Loucy (cell line): Measurements from ENCODE around the gene UCP3.

Source experiments
- H2AFZ ChIP-seq: fragments of 200-600 bp; sonication (generic); 2 replicates; pipeline ENCODE4 v1.6.0; 2016; ENCODE audit warnings: antibody characterized with exemption, mild to moderate bottlenecking, low read length, moderate library complexity
- H3F3A ChIP-seq: fragments of 200-600 bp; 2 replicates; pipeline ENCODE4 v1.6.0; 2016; ENCODE audit warnings: antibody characterized with exemption, low read depth, mild to moderate bottlenecking
- H3K27me3 ChIP-seq: fragments of 200-600 bp; sonication (generic); 2 replicates; pipeline ENCODE4 v1.6.1; 2014; ENCODE audit warnings: low read length, mild to moderate bottlenecking; ENCODE audit not compliant: insufficient read depth, poor library complexity, severe bottlenecking
- H3K36me3 ChIP-seq: fragments of 200-600 bp; sonication (generic); 2 replicates; pipeline ENCODE4 v1.6.1; 2016; ENCODE audit warnings: low read length; ENCODE audit not compliant: insufficient read depth
- H3K4me1 ChIP-seq: fragments of 200-600 bp; sonication (generic); 2 replicates; pipeline ENCODE4 v1.5.1; 2014; ENCODE audit warnings: low read length, mild to moderate bottlenecking; ENCODE audit not compliant: insufficient read depth, poor library complexity, severe bottlenecking
- H3K4me2 ChIP-seq: fragments of 200-600 bp; sonication (generic); 2 replicates; pipeline ENCODE4 v1.6.0; 2014; ENCODE audit warnings: antibody characterized with exemption, low read length, low read depth, mild to moderate bottlenecking; ENCODE audit not compliant: poor library complexity, severe bottlenecking
- H3K4me3 ChIP-seq: fragments of 200-600 bp; sonication (generic); 2 replicates; pipeline ENCODE4 v1.5.1; 2014; ENCODE audit warnings: low read length, mild to moderate bottlenecking, mixed read lengths; ENCODE audit not compliant: poor library complexity, severe bottlenecking
- H3K79me2 ChIP-seq: fragments of 200-600 bp; sonication (generic); 2 replicates; pipeline ENCODE4 v1.6.1; 2014; ENCODE audit warnings: low read length; ENCODE audit not compliant: insufficient read depth
- H3K9ac ChIP-seq: fragments of 200-600 bp; sonication (generic); 2 replicates; pipeline ENCODE4 v1.6.0; 2014; ENCODE audit warnings: mild to moderate bottlenecking, low read depth, low read length, moderate library complexity; ENCODE audit not compliant: poor library complexity, severe bottlenecking
- H3K9me2 ChIP-seq: fragments of 200-600 bp; sonication (generic); replicated peaks from 2 replicates; pipeline ENCODE4 v1.6.1; 2016; ENCODE audit warnings: low read depth, low read length, mixed read lengths
- H3K9me3 ChIP-seq: fragments of 200-600 bp; sonication (generic); 2 replicates; pipeline ENCODE4 v1.6.1; 2014; ENCODE audit warnings: mild to moderate bottlenecking, antibody characterized with exemption, low read length, low read depth; ENCODE audit not compliant: insufficient read depth
- H4K20me1 ChIP-seq: fragments of 200-600 bp; sonication (generic); 2 replicates; pipeline ENCODE4 v1.6.0; 2014; ENCODE audit warnings: antibody characterized with exemption, low read length, mild to moderate bottlenecking; ENCODE audit not compliant: insufficient read depth, poor library complexity, severe bottlenecking
- CTCF ChIP-seq: fragments of 200-600 bp; sonication (generic); conservative IDR thresholded peaks from 2 replicates; pipeline ENCODE4 v1.5.1; 2014; ENCODE audit warnings: mild to moderate bottlenecking, antibody characterized with exemption, low read length
- EZH2phosphoT487 ChIP-seq: fragments of 200-600 bp; IDR thresholded peaks from 2 replicates; pipeline ENCODE4 v1.6.1; 2018; ENCODE audit warnings: antibody characterized with exemption, mild to moderate bottlenecking, moderate library complexity, borderline replicate concordance

Gene UCP3

GRCh38 chr11:73977856-73978519 lies 30.9 kb downstream of the UCP3 start:
- Histone ChIP-seq H3K4me1 (peaks cover 53% of the 10 kb centered on the region), H2AFZ (no peak overlapping the region), H3K9me2 (no peaks in the 10 kb centered on the region), H3K4me2 (peak overlapping the region; percentile 92), H4K20me1 (peaks cover 71% of the 10 kb centered on the region), H3K9me3 (no peaks in the 10 kb centered on the region), H3K4me3 (peak overlapping the region; percentile 97), H3F3A (peaks cover 16% of the 10 kb centered on the region), H3K27me3 (peaks cover 7% of the 10 kb centered on the region), H3K9ac (peak overlapping the region; percentile 99), H3K79me2 (peaks cover 65% of the 10 kb centered on the region), H3K36me3 (peaks cover 47% of the 10 kb centered on the region; the same call in 1 of the 2 replicates)
- TF ChIP-seq CTCF: no peak

- H3K36me3 ChIP-seq: peaks cover 47% of the 10 kb centered on the region; the same call in 1 of the 2 replicates
- H3K9me2 ChIP-seq: no peaks in the 10 kb centered on the region
- peaks cover 55% of the 10 kb centered on the region for H3K79me2 ChIP-seq
- TF ChIP-seq EZH2phosphoT487 (no peak), CTCF (no peak)
- H3K9me3 ChIP-seq: no peaks in the 10 kb centered on the region
- peaks cover 53% of the 10 kb centered on the region for H3K4me1 ChIP-seq
- H3K4me2 ChIP-seq: peak overlapping the region; percentile 92
- no peaks in the 10 kb centered on the region for H3K27me3 ChIP-seq
- H3K4me3 ChIP-seq: no peak overlapping the region
- peaks cover 14% of the 10 kb centered on the region; the same call in 1 of the 2 replicates for H3F3A ChIP-seq
- H2AFZ ChIP-seq: no peak overlapping the region
- peaks cover 62% of the 10 kb centered on the region for H4K20me1 ChIP-seq
- H3K9ac ChIP-seq: no peak overlapping the region
These were observed 32.3 kb downstream of the UCP3 start for GRCh38 chr11:73976451-73977151.

GRCh38 chr11:73975479-73975757 lies 33.5 kb downstream of the UCP3 start:
- no peak overlapping the region for H3K9ac ChIP-seq
- H2AFZ ChIP-seq: no peak overlapping the region
- H3K4me3 ChIP-seq: no peak overlapping the region
- peaks cover 10% of the 10 kb centered on the region; the same call in 1 of the 2 replicates for H3F3A ChIP-seq
- H3K79me2 ChIP-seq: peaks cover 43% of the 10 kb centered on the region
- peaks cover 51% of the 10 kb centered on the region for H4K20me1 ChIP-seq
- no peaks in the 10 kb centered on the region for H3K9me2 ChIP-seq
- H3K4me2 ChIP-seq: peak overlapping the region; percentile 14
- no peak for TF ChIP-seq CTCF
- TF ChIP-seq EZH2phosphoT487: no peak
- no peaks in the 10 kb centered on the region for H3K9me3 ChIP-seq
- peaks cover 47% of the 10 kb centered on the region; the same call in 1 of the 2 replicates for H3K36me3 ChIP-seq
- H3K27me3 ChIP-seq: no peaks in the 10 kb centered on the region
- peaks cover 43% of the 10 kb centered on the region for H3K4me1 ChIP-seq
